GM19468 (cell line): ENCODE results near the gene JDP2.
"Not testable (repeated sequence)": the region's sequence is repeated elsewhere in the genome, so short reads cannot be mapped to it uniquely, and the experiment has no call there.

Experiments used
- ATAC-seq: cut with Tn5 transposase; IDR thresholded peaks from one replicate; pipeline ENCODE4 v1.9.1; 2021; ENCODE audit warnings: mild to moderate bottlenecking, moderate library complexity, moderate number of reproducible peaks; ENCODE audit not compliant: unreplicated experiment; ENCODE audit errors: extremely low read depth

JDP2 gene, protein sequence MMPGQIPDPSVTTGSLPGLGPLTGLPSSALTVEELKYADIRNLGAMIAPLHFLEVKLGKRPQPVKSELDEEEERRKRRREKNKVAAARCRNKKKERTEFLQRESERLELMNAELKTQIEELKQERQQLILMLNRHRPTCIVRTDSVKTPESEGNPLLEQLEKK

DNA sequence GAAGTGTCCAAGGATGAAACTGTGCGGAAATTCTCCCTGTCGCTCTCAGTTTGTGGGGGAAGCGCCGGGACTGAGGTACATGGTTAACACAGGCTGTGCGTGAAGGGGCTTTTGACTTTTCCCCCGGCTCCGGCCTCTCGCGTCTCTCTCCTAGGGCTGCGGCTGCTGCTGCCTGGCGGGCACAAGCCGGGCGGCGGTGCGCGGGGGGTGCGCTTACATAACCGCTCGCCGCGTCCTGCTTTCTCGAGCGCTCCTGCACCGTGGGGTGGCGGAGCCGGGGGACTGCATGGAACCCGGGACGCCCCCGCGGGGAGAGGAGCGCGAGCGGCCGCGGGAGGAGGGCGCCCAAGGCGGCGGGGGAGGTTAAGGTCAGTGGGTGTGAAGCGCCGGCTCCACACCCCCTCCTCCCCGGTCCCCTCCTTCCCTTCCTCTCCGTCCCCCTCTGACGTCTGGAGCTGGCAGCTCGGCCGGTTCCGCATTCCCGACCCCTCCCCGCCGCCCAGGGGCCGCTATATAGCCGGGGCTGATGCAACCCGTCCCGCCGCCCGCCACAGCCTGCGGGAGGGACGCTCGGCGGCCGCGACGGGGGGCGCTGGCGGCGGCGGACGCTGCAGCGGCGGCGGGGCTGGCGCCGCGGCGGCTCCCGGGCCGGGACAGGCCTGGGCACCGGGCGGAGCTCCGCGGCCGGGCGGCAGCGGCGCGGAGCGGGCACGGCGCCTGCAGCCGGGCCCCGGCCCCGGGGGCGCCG is at the start of gene JDP2:
Gene JDP2, plus strand, starts transcription at position 541 of the 748 bp plus-strand sequence. CDS start 9,899 bp downstream, outside the sequence.
- ATAC-seq: no peak

DNA sequence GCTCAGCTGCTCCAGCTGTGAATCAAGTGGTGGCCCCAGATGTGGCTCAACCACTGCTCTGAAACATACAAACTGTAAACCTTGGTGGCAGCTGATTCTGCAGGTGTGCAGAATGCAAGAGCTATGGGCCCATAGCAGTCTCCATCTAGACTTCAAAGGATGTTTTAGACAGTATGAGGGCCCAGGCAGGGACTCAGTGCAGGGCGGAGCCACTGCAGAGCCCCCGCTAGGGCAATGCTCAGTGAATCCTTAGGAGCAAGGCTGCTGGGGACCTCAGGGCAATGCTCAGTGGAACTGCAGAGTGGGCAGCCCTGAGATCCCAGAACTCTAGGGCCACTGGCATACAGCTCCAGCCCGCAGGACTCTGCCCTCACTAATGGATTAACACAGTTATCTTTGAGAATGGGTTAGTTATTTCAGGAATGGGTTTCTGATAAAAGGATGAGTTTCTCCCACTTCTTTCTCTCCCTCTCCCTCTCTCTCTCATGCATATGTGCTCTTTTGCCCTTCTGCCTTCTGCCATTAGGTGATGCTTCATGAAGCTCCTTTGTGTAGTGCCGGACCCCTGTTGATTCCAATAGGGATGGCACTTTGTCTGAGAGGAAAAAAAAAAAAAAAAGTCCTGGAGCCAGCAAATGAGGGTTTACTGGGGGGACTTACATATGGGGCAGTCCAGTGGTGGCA is 48.4 kb upstream of the JDP2 start:
- ATAC-seq: no peak

DNA sequence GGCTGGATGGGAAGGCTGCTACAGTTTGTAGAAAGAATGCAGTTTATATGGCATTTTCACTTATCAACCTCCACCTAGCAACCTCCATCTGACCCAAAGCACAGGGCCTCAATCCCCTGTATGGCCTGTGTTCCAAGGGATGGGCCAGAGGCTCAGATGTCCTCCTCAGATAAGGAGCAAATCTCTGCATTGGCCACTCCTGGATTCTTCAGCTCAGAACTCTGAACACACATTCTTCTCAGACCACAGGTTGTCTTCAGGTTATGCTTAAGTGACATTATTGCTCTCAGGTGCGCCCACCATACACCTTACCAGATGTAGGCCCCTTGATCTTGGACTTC is 47.9 kb upstream of the JDP2 start:
- no peak for ATAC-seq

DNA sequence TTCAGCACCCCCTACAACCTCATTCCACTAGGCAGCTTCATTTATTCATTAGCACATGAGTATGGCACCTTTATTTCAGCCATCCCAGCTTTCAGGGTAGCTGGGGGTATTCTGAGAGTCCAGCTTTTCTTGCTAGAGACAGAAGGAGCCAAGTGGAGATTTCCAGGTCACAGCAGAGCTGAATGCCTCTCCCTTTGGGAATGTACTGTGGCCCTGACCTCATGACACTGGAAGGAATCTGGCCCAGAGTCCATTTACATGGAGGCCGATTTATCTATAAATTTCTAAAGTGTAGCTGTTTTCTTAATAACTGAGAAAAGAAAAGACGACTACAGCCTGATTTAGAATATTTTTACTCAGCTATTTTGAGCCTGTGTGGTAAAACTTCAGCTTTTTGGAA is 47.2 kb upstream of the JDP2 start:
- no peak for ATAC-seq

DNA sequence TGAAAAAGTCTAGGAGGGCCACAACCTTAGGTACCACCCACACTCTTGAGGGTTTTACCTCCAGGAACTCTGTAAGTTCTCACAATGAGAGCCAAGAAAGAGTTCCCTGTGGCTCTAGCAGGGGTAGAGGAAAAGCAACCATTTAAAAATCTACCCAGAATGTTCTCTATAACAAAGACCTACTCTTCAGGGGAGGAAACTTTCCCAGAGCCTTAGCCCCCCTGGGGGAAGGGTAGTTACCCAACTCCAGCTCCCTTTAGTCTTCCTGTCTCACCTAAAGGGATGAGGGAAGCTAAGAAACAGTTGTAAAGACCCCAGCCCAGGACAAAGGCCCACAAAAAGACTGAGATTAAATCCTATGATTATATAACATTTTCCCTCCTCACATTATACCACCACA is 46.2 kb upstream of the JDP2 start:
- ATAC-seq: no peak

DNA sequence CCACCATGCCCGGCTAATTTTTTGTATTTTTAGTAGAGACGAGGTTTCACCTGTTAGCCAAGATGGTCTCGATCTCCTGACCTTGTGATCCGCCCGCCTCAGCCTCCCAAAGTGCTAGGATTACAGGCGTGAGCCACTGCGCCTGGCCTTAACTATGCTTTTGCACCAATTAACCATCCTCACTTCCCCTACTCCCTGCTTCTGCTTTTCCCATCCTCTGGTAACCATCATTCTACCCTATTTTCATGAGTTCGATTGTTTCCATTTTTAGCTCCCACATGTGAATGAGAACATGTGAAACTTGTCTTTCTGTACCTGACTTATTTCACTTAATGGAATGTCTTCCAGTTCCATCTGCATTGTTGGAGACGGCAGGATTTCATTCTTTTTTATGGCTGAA is 44.6 kb upstream of the JDP2 start:
- ATAC-seq: not testable (repeated sequence)

DNA sequence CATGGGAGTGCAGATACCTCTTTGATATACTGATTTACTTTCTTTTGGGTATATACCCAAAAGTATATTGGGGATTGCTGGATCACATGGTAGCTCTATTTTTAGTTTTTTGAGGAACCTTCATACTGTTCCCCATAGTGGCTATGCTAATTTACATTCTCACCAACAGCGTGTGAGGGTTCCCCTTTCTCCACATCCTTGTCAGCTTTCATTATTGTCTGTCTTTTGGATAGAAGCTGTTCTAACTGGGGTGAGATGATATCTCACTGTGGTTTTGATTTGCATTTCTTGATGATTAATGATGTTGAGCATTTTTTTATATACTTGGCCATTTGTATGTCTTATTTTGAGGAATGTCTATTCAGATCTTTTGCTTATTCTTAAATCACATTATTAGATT is 44.1 kb upstream of the JDP2 start:
- ATAC-seq: no peak

DNA sequence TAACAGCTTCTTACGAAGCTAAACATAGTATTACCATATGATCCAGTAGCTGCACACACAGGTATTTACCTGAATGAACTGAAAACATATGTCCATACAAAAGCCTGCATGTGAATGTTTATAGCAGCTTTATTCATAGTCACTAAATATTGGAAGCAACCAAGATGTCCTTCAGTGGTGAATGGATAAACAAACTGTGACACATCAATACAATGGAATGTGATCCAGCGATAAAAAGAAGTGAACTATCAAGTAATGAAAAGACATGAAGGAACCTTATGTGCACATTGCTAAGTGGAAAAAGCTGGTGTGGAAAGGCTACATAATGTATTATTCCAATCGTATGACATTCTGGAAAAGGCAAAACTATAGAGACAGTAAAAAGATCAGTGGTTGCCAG is 38.1 kb upstream of the JDP2 start:
- ATAC-seq: no peak

DNA sequence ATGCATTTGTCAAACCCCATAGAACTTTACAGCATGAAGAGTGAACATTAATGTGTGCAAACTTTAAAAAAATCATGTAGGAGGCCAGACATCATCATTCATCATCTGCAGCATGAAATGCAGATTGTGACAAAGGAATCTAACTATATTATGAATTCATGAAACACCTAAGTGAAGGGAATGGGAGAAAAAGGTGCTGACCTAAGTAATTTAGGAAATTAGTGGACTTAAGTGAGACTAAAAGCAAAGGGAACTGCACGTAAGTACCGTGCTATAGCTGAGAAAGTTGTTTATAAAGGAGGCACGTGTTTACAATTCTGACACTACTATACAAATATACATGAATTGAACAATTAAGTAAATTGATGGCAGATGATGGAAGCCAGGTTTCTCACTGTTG is 37.6 kb upstream of the JDP2 start:
- no peak for ATAC-seq

DNA sequence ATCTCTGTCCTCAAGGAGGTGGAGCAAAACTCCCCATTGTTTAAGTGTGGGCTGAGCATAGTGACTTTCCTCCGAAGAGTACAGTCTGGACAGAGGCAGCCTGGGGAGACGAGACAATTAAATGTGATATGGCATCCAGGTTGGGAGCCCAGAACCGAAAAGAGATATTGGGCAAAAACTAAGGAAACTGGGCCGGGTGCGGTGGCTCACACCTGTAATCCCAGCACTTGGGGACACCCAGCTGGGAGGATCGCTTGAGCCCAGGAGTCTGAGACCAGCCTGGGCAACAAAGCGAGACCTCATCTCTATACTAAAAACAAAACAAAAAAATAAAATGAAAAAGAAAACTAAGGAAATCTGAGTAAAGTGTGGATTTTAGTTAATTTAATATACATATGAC is 35.9 kb upstream of the JDP2 start:
- ATAC-seq: no peak

DNA sequence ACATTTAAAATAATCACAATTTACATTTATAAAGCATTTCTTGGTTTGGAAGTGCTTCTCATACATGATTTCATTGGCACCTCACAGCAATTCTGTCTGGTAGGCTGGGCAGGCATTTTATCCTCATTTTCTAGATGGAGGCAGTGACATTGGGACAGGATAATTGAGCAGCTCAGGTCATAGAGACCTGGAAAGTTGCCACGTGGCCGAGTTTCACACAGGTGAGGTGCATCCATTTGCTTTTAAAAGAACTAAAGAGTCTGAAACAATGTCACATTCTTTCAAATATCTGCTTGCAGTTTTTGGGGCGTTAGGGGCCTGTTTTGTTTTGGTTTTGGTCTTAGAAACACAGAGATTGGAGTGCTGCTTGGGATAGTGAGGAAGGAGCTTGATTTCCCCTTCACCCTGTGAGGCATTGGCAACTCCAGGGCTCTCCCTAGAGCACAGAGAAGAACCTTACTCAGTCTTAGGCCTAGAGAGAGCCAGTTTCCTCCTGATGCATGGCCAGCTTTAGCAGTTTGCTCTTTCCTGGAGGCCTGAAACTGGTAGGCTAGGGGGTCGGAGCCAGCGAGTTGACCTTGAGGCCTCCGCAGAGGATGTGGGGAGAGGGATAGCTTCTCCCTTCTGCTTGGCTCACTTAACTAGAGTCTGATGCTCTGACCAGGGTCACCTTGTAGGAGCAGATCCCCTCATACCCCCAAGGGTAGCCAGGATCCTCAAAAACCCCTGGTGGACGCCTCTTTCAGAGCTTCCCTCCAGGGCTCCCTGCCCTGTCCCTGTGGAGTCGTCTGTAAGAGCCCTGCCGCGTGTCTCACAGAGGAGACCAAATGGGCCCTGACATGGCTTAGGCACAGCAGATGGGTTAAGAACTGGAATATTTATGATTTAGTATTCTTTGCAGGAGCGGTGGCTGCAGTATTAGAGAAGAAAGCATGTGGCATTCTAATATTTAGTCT is 34.9 kb upstream of the JDP2 start:
- ATAC-seq: no peak

DNA sequence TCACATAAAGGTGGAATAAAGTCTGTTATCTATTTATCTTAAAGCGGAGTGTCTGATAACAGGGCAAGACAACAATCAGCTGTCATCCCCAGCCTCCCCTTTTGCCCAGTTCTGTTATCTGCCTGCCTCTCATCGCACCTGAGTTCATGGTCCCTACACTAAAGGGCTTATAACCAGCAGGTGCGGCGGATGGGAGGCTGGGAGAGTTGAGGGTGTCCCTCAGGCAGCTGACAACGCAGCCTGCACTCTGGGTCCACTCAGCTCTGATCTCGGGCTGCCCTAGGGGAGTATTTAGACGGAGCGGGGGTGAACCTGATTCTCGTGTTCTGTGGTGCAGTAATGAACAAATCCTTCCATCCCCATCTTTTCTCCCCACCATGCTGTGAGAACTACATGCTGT is 34.0 kb upstream of the JDP2 start:
- no peak for ATAC-seq

DNA sequence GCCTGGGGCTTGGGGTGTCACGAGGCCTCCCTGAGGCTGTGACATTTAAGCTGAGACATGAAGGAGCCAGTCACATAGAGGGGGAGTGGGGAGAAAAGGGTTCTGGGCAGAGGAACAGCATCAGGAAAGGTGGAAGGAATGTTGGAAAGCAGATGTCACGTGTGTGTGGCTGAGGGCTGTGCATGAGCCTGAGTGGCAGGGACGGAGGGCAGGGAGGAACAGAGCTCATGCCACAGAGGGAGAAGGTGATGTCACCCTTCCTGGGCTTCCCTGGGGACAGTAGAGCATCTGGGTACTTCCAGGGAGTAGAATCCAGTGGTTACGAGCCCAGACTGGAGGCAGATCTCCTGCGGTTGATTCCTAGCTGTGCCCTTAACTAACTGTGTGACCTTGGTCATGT is 32.0 kb upstream of the JDP2 start:
- no peak for ATAC-seq

DNA sequence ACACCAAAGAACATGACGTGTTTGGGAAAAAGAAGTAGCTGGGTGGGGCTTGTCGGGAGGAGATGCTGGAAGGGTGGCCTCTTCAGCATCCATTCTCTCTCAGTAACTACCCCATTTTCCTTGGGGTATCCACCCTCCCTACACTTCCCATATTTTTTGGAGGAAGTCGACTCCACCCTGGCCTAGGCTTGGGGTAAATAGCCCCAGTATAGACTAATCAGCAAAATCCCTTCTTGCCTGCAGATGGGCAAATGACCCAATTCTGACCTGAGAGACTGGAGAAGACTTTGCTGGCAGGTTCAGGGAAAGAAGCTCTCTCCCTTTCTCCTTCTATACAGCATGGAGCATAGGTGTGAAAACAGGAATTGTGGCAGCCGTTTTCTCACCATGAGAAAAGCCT is 28.5 kb upstream of the JDP2 start:
- no peak for ATAC-seq

DNA sequence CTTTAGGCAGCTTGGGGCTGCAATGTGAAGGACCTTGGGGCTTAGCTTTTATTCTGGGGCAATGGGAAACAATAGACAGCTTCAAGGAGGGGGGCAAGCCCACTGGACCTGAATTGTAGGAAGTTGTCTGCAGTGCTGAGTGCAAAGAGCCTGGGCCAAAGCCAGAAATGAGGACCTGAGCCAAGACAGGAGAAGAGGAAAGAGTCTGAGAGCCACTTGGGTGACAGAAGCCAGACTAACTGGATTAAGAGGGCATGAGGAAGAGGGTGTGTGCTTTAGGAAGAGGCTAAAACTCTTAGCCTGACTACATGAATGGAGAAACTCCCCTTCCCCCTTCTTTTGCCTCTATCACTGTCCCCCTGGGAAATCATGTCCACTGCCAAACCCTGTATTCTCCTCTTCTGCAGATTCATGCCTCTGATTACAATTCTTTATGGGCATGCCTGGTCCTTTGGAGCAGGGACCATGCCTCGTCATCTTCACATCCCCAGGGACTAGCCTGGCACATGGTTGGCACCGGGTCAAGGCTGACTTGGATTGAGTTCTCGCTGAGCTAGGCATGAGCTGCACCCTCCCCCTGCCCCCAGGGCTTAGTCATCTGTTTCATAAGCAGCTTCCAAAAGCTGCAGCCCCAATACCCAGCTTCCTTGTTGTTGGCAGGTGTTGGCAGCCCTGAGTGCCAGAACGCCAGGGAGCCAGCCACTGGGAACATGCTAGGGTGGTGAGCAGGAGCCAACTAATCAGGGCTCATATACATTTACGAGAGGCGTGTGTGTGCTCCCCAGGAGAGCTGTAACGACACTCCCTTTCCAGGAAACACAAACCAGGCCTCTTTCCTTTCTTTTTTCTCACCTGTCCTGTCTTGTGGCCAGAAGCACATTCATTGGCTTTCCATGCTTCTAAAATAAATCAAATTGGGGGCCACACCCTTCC is 27.7 kb upstream of the JDP2 start:
- ATAC-seq: no peak

DNA sequence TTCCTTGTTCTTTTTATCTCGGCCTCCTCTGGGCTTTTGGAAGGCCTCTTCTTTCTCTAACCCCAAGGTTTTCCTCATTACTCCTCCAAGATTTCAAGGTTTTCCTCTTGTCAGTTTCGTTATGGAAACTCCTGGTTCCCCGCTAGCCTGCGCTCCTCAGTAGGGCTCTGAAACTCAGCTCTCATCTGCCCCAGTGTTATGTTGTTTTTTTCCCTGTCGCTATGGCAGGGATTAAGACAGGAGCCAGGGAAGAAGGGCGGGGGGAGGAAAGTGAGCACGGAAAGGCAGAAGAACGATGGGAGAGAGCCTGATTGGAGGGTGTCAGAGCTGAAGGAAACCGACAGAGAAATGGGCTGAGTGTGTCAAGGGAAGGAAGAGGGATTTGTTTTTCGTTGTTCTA is 26.5 kb upstream of the JDP2 start:
- ATAC-seq: no peak

DNA sequence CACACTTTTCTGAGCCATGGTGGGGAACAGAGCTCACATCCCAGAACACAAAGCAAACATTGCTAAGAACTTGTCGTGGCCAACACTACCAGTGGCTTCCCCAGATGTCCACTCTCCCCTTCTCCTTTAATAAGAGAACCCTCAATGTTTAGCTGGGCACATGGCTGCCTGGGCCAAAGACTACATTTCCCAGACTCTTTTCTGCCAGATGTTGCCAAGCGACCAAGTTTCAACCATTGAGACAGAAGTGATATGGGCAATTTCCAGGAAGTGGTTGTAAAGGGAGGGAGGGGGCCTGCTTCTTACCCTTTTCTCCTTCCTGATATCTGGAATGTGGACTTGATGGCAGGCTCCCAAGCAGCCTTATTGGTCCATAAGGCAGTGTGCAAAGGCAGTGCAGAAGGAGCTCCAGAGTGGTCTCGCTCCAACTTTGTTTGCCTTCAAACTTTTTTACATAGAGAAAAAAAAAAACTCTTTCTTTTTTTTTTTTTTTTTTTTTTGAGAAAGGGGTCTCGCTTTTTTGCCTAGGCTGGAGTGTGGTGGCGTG is 24.9 kb upstream of the JDP2 start:
- no peak for ATAC-seq

DNA sequence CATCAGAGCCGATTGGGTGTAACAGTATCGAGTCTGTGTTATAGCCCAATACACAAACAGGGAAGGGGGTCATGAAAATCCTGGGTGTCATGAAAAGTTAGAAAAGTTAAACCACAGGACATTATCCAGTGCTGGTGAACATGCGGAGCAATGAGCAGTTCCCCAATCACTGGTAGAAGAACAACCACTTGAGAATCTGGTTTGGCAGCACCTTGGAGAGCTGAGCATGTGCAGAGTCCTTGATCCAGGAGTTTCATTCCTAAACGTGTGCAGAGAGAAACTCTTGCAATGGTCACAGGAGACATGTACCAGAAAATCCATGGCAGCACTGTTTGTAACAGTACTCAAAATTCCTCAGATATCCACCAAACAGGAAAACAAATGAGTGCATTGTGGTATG is 23.0 kb upstream of the JDP2 start:
- ATAC-seq: no peak

DNA sequence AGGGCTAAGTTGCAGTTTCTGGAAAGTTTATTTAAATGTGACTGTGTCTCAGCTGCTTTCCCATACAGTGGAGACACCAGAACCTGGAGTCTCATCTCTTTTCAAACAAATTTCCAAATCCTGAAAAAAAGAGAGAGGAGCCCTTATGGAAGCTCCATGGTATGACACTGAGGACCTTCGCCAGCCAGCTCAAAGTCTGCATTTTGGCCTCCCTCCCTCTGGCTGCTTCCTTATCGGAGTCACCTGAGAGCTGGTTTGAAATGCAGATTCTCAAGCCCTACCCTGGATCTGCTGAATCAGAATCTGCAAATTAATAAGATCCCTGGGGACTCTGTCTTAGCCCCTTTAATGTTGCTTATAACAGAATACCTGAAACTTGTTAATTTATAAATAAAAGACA is 21.7 kb upstream of the JDP2 start:
- no peak for ATAC-seq
